IPS-15b (cell line): ENCODE measurements around the gene ANO10.

Source experiments
- H3K27me3 ChIP-seq: one replicate; pipeline ENCODE4 v1.6.1; 2013; ENCODE audit warnings: low read length; ENCODE audit not compliant: control insufficient read depth, insufficient read depth
- H3K36me3 ChIP-seq: one replicate; pipeline ENCODE4 v1.6.1; 2013; ENCODE audit warnings: low read length; ENCODE audit not compliant: control insufficient read depth, insufficient read depth
- H3K4me1 ChIP-seq: one replicate; pipeline ENCODE4 v1.6.1; 2013; ENCODE audit warnings: mild to moderate bottlenecking, low read length; ENCODE audit not compliant: control insufficient read depth, insufficient read depth
- H3K4me3 ChIP-seq: one replicate; pipeline ENCODE4 v1.5.1; 2013; ENCODE audit warnings: low read depth, low read length
- H3K9ac ChIP-seq: one replicate; pipeline ENCODE4 v1.6.1; 2013; ENCODE audit warnings: low read depth, mild to moderate bottlenecking, low read length
- H3K9me3 ChIP-seq: one replicate; pipeline ENCODE4 v1.6.1; 2013; ENCODE audit warnings: mild to moderate bottlenecking, low read length; ENCODE audit not compliant: control insufficient read depth, insufficient read depth

ANO10 gene

GRCh38 chr3:43453981-43454380 is 167.8 kb downstream of the ANO10 start:
- H3K4me1 ChIP-seq, result no peaks in the 10 kb centered on the region
- H3K9ac ChIP-seq, result no peak overlapping the region
- no peaks in the 10 kb centered on the region for H3K9me3 ChIP-seq
- H3K27me3 ChIP-seq, result no peaks in the 10 kb centered on the region
- H3K4me3 ChIP-seq, result no peak overlapping the region
- no peaks in the 10 kb centered on the region for H3K36me3 ChIP-seq

- H3K36me3 ChIP-seq, result no peaks in the 10 kb centered on the region
- no peaks in the 10 kb centered on the region for H3K4me1 ChIP-seq
- H3K9me3 ChIP-seq, result no peaks in the 10 kb centered on the region
- H3K27me3 ChIP-seq, result no peaks in the 10 kb centered on the region
- H3K4me3 ChIP-seq, result no peak overlapping the region
- H3K9ac ChIP-seq, result no peak overlapping the region
These were observed 170.0 kb downstream of the ANO10 start for GRCh38 chr3:43451670-43452254.

GRCh38 chr3:43448098-43448497 is 173.7 kb downstream of the ANO10 start:
- Histone ChIP-seq H3K4me3 (no peak overlapping the region), H3K9me3 (no peaks in the 10 kb centered on the region), H3K4me1 (no peaks in the 10 kb centered on the region), H3K36me3 (no peaks in the 10 kb centered on the region), H3K27me3 (no peaks in the 10 kb centered on the region), H3K9ac (no peak overlapping the region)

- H3K27me3 ChIP-seq, result no peaks in the 10 kb centered on the region
- no peak overlapping the region for H3K9ac ChIP-seq
- H3K4me3 ChIP-seq, result no peak overlapping the region
These were observed 176.0 kb downstream of the ANO10 start for GRCh38 chr3:43445820-43446219.

GRCh38 chr3:43442872-43443395 is 178.9 kb downstream of the ANO10 start:
- no peaks in the 10 kb centered on the region for H3K9me3 ChIP-seq
- no peaks in the 10 kb centered on the region for H3K27me3 ChIP-seq
- no peaks in the 10 kb centered on the region for H3K36me3 ChIP-seq
- no peak overlapping the region for H3K4me3 ChIP-seq
- H3K9ac ChIP-seq, result no peak overlapping the region
- no peaks in the 10 kb centered on the region for H3K4me1 ChIP-seq

More at GRCh38 chr3:43445820-43446219, 176.0 kb downstream of the ANO10 start:
- Histone ChIP-seq H3K9me3 (no peaks in the 10 kb centered on the region), H3K36me3 (no peaks in the 10 kb centered on the region), H3K4me1 (no peaks in the 10 kb centered on the region)

GRCh38 chr3:43436507-43437140 is 185.2 kb downstream of the ANO10 start:
- Histone ChIP-seq H3K36me3 (no peaks in the 10 kb centered on the region), H3K9ac (no peak overlapping the region), H3K4me3 (no peak overlapping the region), H3K9me3 (no peaks in the 10 kb centered on the region), H3K27me3 (no peaks in the 10 kb centered on the region), H3K4me1 (peaks cover 14% of the 10 kb centered on the region)

GRCh38 chr3:43435706-43436105 is 186.1 kb downstream of the ANO10 start:
- Histone ChIP-seq H3K36me3 (peaks cover 3% of the 10 kb centered on the region), H3K9me3 (no peaks in the 10 kb centered on the region), H3K4me3 (no peak overlapping the region)

GRCh38 chr3:43434431-43434830 is 187.4 kb downstream of the ANO10 start:
- no peaks in the 10 kb centered on the region for H3K27me3 ChIP-seq
- no peak overlapping the region for H3K9ac ChIP-seq
- peaks cover 3% of the 10 kb centered on the region for H3K36me3 ChIP-seq
- H3K9me3 ChIP-seq, result no peaks in the 10 kb centered on the region
- no peak overlapping the region for H3K4me3 ChIP-seq
- H3K4me1 ChIP-seq, result peaks cover 14% of the 10 kb centered on the region

More at GRCh38 chr3:43435706-43436105, 186.1 kb downstream of the ANO10 start:
- H3K4me1 ChIP-seq, result peaks cover 14% of the 10 kb centered on the region
- H3K27me3 ChIP-seq, result no peaks in the 10 kb centered on the region
- H3K9ac ChIP-seq, result no peak overlapping the region

GRCh38 chr3:43432462-43432861 is 189.3 kb downstream of the ANO10 start:
- H3K9ac ChIP-seq, result no peak overlapping the region

GRCh38 chr3:43426388-43426787 is 195.4 kb downstream of the ANO10 start:
- Histone ChIP-seq H3K27me3 (no peaks in the 10 kb centered on the region), H3K36me3 (peaks cover under 1% of the 10 kb centered on the region), H3K4me1 (peaks cover 10% of the 10 kb centered on the region), H3K4me3 (no peak overlapping the region), H3K9ac (no peak overlapping the region), H3K9me3 (no peaks in the 10 kb centered on the region)

More at GRCh38 chr3:43432462-43432861, 189.3 kb downstream of the ANO10 start:
- Histone ChIP-seq H3K27me3 (no peaks in the 10 kb centered on the region), H3K4me1 (peaks cover 14% of the 10 kb centered on the region), H3K4me3 (no peak overlapping the region), H3K9me3 (no peaks in the 10 kb centered on the region), H3K36me3 (peaks cover 3% of the 10 kb centered on the region)

- no peaks in the 10 kb centered on the region for H3K27me3 ChIP-seq
- H3K4me1 ChIP-seq, result peaks cover 10% of the 10 kb centered on the region
- H3K9ac ChIP-seq, result no peak overlapping the region
- no peaks in the 10 kb centered on the region for H3K9me3 ChIP-seq
- no peak overlapping the region for H3K4me3 ChIP-seq
- no peaks in the 10 kb centered on the region for H3K36me3 ChIP-seq
These were observed 196.0 kb downstream of the ANO10 start for GRCh38 chr3:43425829-43426228.

- Histone ChIP-seq H3K27me3 (no peaks in the 10 kb centered on the region), H3K36me3 (no peaks in the 10 kb centered on the region), H3K9ac (no peak overlapping the region), H3K9me3 (no peaks in the 10 kb centered on the region), H3K4me1 (peaks cover 13% of the 10 kb centered on the region), H3K4me3 (no peak overlapping the region)
These were observed 198.2 kb downstream of the ANO10 start for GRCh38 chr3:43423639-43424038.
